ENCODE results near the gene FGD4. TPM values are rescaled to one million over a fixed set of nuclear protein-coding genes. Genes with fewer than 3 reads are reported as not detected.

Gene FGD4
- total RNA-seq: 10 to 100 TPM; 21.4 to 33.0 (median 26.9) TPM

DNA sequence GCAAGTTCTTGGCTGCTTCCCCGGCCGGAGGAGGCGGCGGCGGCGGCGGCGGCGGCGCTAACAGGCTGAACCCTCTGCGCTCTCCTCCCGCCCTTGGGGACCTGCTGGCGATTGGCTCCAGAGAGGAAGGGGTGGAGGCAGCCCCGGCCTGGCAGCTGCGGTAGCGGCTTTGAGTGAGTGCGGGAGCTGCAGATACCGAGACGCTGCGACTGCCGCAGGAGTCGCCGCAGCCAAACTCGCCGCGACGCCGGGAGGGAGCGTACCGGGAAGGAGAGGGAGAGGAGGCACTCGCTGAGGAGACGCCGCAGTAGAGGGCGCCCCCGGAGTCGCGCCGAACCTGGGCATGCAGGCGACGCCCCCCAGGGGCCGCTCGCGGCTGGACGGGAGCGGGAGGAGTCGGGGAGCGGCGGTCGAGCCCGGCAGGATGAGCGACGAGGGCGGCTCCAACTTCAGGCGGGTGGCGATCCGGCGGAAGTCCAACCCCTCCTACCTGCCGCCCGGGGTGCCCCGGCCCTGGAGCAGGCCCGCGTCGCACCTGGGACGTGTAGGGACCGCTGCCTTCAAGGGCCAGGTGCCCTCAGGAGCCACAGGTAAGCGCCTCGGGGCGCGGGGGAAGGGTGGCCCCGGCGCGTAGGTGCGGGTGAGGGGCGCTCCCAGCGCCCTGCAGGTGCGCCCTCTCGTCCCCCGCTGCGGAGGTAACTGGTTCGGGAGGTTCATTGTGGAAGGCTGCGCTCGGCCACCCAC is at the start of gene FGD4:
Gene FGD4 (plus strand): TSS at position 189 of the 744 bp plus-strand sequence.
- WGBS: under 1% methylated on average over 38 of the region's 82 CpGs
- intact Hi-C loops (cut with DNase I): loop anchor here (5.0 kb wide), 1 partner anchor 53 kb away; no protein-coding TSS in a partner anchor
- H3K27ac ChIP-seq (replicated peaks in 1 of 4): peak within 1 kb of the TSS; percentile 74 to 84 (median 78)

DNA sequence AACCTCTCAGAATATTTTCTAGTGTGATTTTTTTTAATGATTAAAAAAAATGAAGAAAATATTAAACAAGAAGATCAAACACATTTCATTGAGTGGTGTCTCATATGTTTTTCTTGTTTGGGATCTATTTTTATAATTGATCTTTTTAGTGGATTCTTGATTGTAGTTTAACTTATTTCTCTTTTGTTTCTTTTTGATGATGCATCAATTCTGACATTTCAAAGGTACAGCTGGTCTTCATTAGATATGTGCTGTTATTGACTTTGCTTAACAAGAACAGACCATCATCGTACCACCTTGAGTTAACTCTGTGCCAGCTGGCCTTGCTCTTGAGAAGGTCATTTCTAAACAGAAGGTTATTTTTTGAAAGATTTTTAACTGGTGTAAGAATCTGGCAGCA is 45.8 kb upstream of the FGD4 start:
- WGBS: 76% methylated on average over 1 of the region's 1 CpG
- Histone ChIP-seq H3K9me3 (no peaks in the 10 kb centered on the region), H3K4me1 (no peaks in the 10 kb centered on the region), H3K36me3 (peaks cover 0 to 2% (median 0%) of the 10 kb centered on the region in 4 donors), H3K27ac (replicated peaks in 1 of 4) (no peak overlapping the region), H3K4me3 (no peak overlapping the region), H3K27me3 (no peaks in the 10 kb centered on the region)
- TF ChIP-seq POLR2AphosphoS5 (IDR thresholded peaks at IDR 0.05) (no peak), EP300 (IDR thresholded peaks at IDR 0.05) (no peak), POLR2A (IDR thresholded peaks at IDR 0.05; ENCODE audit: low read depth) (no peak)
- TF ChIP-seq, protein P1, sequence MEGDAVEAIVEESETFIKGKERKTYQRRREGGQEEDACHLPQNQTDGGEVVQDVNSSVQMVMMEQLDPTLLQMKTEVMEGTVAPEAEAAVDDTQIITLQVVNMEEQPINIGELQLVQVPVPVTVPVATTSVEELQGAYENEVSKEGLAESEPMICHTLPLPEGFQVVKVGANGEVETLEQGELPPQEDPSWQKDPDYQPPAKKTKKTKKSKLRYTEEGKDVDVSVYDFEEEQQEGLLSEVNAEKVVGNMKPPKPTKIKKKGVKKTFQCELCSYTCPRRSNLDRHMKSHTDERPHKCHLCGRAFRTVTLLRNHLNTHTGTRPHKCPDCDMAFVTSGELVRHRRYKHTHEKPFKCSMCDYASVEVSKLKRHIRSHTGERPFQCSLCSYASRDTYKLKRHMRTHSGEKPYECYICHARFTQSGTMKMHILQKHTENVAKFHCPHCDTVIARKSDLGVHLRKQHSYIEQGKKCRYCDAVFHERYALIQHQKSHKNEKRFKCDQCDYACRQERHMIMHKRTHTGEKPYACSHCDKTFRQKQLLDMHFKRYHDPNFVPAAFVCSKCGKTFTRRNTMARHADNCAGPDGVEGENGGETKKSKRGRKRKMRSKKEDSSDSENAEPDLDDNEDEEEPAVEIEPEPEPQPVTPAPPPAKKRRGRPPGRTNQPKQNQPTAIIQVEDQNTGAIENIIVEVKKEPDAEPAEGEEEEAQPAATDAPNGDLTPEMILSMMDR (IDR thresholded peaks at IDR 0.05): no peak
- intact Hi-C loops (cut with DNase I): no loop called here
- DNase-seq (ENCODE audit: extremely low spot score): no peak

More for the DNA sequence above, at the start of gene FGD4:
- DNase-seq (ENCODE audit: extremely low spot score): peak; percentile 93
- Histone ChIP-seq H3K4me1 (peaks cover 5 to 25% (median 21%) of the 10 kb centered on the region in 4 donors), H3K9me3 (no peaks in the 10 kb centered on the region), H3K4me3 (peak within 1 kb of the TSS; percentile 75 to 87 (median 82)), H3K27me3 (no peaks in the 10 kb centered on the region), H3K36me3 (no peaks in the 10 kb centered on the region)
- TF ChIP-seq EP300 (IDR thresholded peaks at IDR 0.05) (no peak), POLR2AphosphoS5 (IDR thresholded peaks at IDR 0.05) (peak; percentile 81 to 94), POLR2A (IDR thresholded peaks at IDR 0.05; ENCODE audit: low read depth) (peak; percentile 22)
- TF ChIP-seq, protein P1 (IDR thresholded peaks at IDR 0.05): peak; percentile 24 to 47 (median 39)

DNA sequence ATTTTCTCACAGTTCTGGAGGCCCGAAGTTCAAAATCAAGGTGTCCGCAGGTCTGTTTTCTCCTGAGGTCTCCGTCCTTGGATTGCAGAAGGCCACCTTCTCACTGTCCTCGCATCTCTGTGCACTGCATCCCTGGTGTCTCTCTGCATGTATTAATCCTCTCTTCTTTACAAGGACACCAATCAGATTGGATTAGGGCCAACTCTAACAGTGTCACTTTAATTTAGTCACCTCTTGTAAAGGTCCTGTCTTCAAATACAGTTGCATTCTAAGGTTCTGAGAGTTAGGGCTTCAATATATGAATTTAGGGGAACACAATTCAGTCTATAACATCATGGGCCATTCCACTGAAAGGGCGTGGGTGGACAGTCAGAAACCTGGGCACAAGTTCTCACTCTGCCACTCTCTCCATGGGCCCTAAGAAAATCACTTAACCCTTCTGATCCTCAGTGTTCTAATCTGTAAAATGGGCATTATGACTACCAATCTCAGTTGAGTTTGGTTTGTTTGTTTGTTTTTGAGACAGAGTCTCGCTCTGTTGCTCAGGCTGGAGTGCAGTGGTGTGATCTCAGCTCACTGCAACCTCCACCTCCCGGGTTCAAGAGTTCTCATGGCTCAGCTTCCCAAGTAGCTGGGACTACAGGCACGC is 41.6 kb upstream of the FGD4 start:
- Histone ChIP-seq H3K27me3 (no peaks in the 10 kb centered on the region), H3K4me1 (no peaks in the 10 kb centered on the region), H3K9me3 (no peaks in the 10 kb centered on the region), H3K4me3 (no peak overlapping the region), H3K27ac (replicated peaks in 1 of 4) (no peak overlapping the region), H3K36me3 (no peaks in the 10 kb centered on the region)
- DNase-seq (ENCODE audit: extremely low spot score): no peak
- WGBS: 98% methylated on average over 8 of the region's 8 CpGs
- intact Hi-C loops (cut with DNase I): no loop called here
- TF ChIP-seq EP300 (IDR thresholded peaks at IDR 0.05) (no peak), POLR2A (IDR thresholded peaks at IDR 0.05; ENCODE audit: low read depth) (no peak), POLR2AphosphoS5 (IDR thresholded peaks at IDR 0.05) (no peak)
- TF ChIP-seq, protein P1 (IDR thresholded peaks at IDR 0.05): no peak

DNA sequence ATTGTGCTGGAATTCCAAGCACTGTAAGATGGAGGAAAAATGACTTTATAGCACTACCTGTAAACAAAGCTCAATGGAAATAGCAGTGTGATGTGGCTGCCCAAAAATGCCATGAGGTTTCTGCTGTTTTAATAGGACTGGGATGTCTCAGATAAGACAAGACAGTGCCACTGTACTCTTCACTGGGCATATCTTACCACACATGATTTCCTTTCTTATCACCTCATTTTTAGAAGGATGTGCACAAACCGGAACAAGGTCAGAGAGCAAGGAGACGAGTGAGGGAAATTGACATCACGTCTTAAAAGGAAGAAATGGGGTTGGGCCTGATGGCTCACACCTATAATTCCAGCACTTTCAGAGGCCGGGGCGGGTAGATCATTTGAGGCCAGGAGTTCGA is 38.4 kb upstream of the FGD4 start:
- no peak for DNase-seq (ENCODE audit: extremely low spot score)
- no peaks in the 10 kb centered on the region for H3K9me3 ChIP-seq
- no peaks in the 10 kb centered on the region for H3K36me3 ChIP-seq
- no peaks in the 10 kb centered on the region for H3K4me1 ChIP-seq
- 92% methylated on average over 6 of the region's 6 CpGs for WGBS
- TF ChIP-seq POLR2A (IDR thresholded peaks at IDR 0.05; ENCODE audit: low read depth): no peak
- TF ChIP-seq, protein P1 (IDR thresholded peaks at IDR 0.05): no peak
- TF ChIP-seq EP300 (IDR thresholded peaks at IDR 0.05): no peak
- TF ChIP-seq POLR2AphosphoS5 (IDR thresholded peaks at IDR 0.05): no peak
- no peak overlapping the region for H3K27ac ChIP-seq (replicated peaks in 1 of 4)
- intact Hi-C loops (cut with DNase I): loop anchor here (5.0 to 10.0 kb wide), 2 partner anchors 94 to 311 kb away; no protein-coding TSS in a partner anchor
- H3K27me3 ChIP-seq: no peaks in the 10 kb centered on the region
- no peak overlapping the region for H3K4me3 ChIP-seq
